Measurements from ENCODE around the gene RNF227. TPM values are rescaled to one million over a fixed set of nuclear protein-coding genes. Genes with fewer than 3 reads are reported as not detected.
A peak's percentile ranks its signal among the peaks of the same experiment; 100 is the strongest.

RNF227 gene
- 8.0 TPM for total RNA-seq
- long read RNA-seq, transcript RNF227-201 (2 exons, 2,852 nt) = major isoform, 14 of 27 reads
- long read RNA-seq, transcript RNF227-202 (1 exons, 2,618 nt) = minor isoform, 7 of 27 reads
- long read RNA-seq, partial matches to known transcripts = 0 of 27 reads
- long read RNA-seq, other reads (novel, unspliced or antisense) = 6 of 27 reads

GRCh38 chr17:7915611-7916384 is at the start of gene RNF227:
TSS of gene RNF227 (minus strand) at chr17:7916289. CDS start at chr17:7916195, 94 bp downstream.
- H3K36me3 ChIP-seq = peaks cover 16% of the 10 kb centered on the region
- H3K9me3 ChIP-seq = no peaks in the 10 kb centered on the region
- no peaks in the 10 kb centered on the region for H3K27me3 ChIP-seq
- peak within 1 kb of the TSS; percentile 62 for H3K4me3 ChIP-seq
- peak; percentile 91 for ATAC-seq
- intact Hi-C loops (cut with DNase I) = no loop called here
- peak within 1 kb of the TSS; percentile 95 for H3K27ac ChIP-seq
- no peak for TF ChIP-seq CTCF (IDR thresholded peaks at IDR 0.05)
- peak; percentile 98 for DNase-seq
- peaks cover 22% of the 10 kb centered on the region for H3K4me1 ChIP-seq

GRCh38 chr17:7961421-7961820 is 45.3 kb upstream of the RNF227 start:
- no peak for ATAC-seq
- intact Hi-C loops (cut with DNase I) = no loop called here

GRCh38 chr17:7959503-7960253 is 43.6 kb upstream of the RNF227 start:
- H3K9me3 ChIP-seq = no peaks in the 10 kb centered on the region
- no peak for TF ChIP-seq CTCF (IDR thresholded peaks at IDR 0.05)
- no peaks in the 10 kb centered on the region for H3K36me3 ChIP-seq
- H3K27me3 ChIP-seq = no peaks in the 10 kb centered on the region
- DNase-seq = no peak
- peaks cover 6% of the 10 kb centered on the region for H3K4me1 ChIP-seq
- H3K27ac ChIP-seq = peak overlapping the region; percentile 67
- H3K4me3 ChIP-seq = no peak overlapping the region
- ATAC-seq = peak; percentile 83
- intact Hi-C loops (cut with DNase I) = no loop called here

More at GRCh38 chr17:7961421-7961820, 45.3 kb upstream of the RNF227 start:
- Histone ChIP-seq H3K36me3 (no peaks in the 10 kb centered on the region), H3K4me3 (no peak overlapping the region), H3K4me1 (peaks cover 2% of the 10 kb centered on the region), H3K9me3 (no peaks in the 10 kb centered on the region), H3K27me3 (no peaks in the 10 kb centered on the region), H3K27ac (no peak overlapping the region)
- no peak for TF ChIP-seq CTCF (IDR thresholded peaks at IDR 0.05)
- DNase-seq = no peak

GRCh38 chr17:7956228-7956965 is 40.3 kb upstream of the RNF227 start:
- peak; percentile 74 for DNase-seq
- peak; percentile 80 for ATAC-seq
- intact Hi-C loops (cut with DNase I) = no loop called here
- Histone ChIP-seq H3K27ac (peak overlapping the region; percentile 74), H3K9me3 (no peaks in the 10 kb centered on the region), H3K36me3 (no peaks in the 10 kb centered on the region), H3K4me3 (no peak overlapping the region), H3K27me3 (no peaks in the 10 kb centered on the region), H3K4me1 (peaks cover 6% of the 10 kb centered on the region)
- no peak for TF ChIP-seq CTCF (IDR thresholded peaks at IDR 0.05)

Data from upper lobe of right lung (tissue), 1 donor.